Parathyroid adenoma (tissue), 2 donors: ENCODE measurements around the gene ARMC5.
"Not testable (repeated sequence)": the region's sequence is repeated elsewhere in the genome, so short reads cannot be mapped to it uniquely, and the experiment has no call there.

Experiments used
- H2AFZ ChIP-seq: fragments of 300-600 bp; sonication (generic); one replicate; pipeline ENCODE4 v1.7.0; 2017; ENCODE audit warnings: antibody characterized with exemption, mild to moderate bottlenecking
- H3K27ac ChIP-seq: fragments of 300-600 bp; sonication (generic); one replicate; pipeline ENCODE4 v1.7.0; 2017
- H3K27me3 ChIP-seq: fragments of 300-600 bp; sonication (generic); one replicate; pipeline ENCODE4 v1.7.0; 2017; ENCODE audit warnings: low read length; ENCODE audit not compliant: control insufficient read depth, insufficient read depth
- H3K36me3 ChIP-seq: fragments of 300-600 bp; sonication (generic); one replicate; pipeline ENCODE4 v1.7.0; 2017; ENCODE audit warnings: low read length; ENCODE audit not compliant: control insufficient read depth, insufficient read depth
- H3K4me1 ChIP-seq: fragments of 300-600 bp; sonication (generic); one replicate; pipeline ENCODE4 v1.7.0; 2017; ENCODE audit warnings: control low read depth
- H3K4me2 ChIP-seq: fragments of 300-600 bp; sonication (generic); one replicate; pipeline ENCODE4 v1.7.0; 2017; ENCODE audit warnings: low read length
- H3K4me3 ChIP-seq: fragments of 300-600 bp; sonication (generic); one replicate; pipeline ENCODE4 v1.7.0; 2017; ENCODE audit warnings: low read depth, low read length
- H3K79me2 ChIP-seq: fragments of 300-600 bp; sonication (generic); one replicate; pipeline ENCODE4 v1.7.0; 2017; ENCODE audit warnings: control low read depth
- H3K9ac ChIP-seq: fragments of 300-600 bp; sonication (generic); one replicate; pipeline ENCODE4 v1.7.0; 2017; ENCODE audit warnings: mild to moderate bottlenecking
- H3K9me3 ChIP-seq: fragments of 300-600 bp; sonication (generic); one replicate; pipeline ENCODE4 v1.7.0; 2017; ENCODE audit warnings: low read length; ENCODE audit not compliant: control insufficient read depth
- TF ChIP-seq, protein P1 (sequence below): fragments of 300-600 bp; sonication (generic); IDR thresholded peaks from one replicate; pipeline ENCODE4 v1.7.0; 2017; ENCODE audit warnings: antibody characterized with exemption, mild to moderate bottlenecking
- donor health status: primary hyperparathyroidism.

The ARMC5 gene

GRCh38 chr16:31413381-31413780 lies 45.9 kb upstream of the ARMC5 start:
- H2AFZ ChIP-seq: no peak overlapping the region
- TF ChIP-seq, protein P1, sequence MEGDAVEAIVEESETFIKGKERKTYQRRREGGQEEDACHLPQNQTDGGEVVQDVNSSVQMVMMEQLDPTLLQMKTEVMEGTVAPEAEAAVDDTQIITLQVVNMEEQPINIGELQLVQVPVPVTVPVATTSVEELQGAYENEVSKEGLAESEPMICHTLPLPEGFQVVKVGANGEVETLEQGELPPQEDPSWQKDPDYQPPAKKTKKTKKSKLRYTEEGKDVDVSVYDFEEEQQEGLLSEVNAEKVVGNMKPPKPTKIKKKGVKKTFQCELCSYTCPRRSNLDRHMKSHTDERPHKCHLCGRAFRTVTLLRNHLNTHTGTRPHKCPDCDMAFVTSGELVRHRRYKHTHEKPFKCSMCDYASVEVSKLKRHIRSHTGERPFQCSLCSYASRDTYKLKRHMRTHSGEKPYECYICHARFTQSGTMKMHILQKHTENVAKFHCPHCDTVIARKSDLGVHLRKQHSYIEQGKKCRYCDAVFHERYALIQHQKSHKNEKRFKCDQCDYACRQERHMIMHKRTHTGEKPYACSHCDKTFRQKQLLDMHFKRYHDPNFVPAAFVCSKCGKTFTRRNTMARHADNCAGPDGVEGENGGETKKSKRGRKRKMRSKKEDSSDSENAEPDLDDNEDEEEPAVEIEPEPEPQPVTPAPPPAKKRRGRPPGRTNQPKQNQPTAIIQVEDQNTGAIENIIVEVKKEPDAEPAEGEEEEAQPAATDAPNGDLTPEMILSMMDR: no peak
- H3K9me3 ChIP-seq: no peaks in the 10 kb centered on the region
- H3K27me3 ChIP-seq: no peaks in the 10 kb centered on the region
- H3K79me2 ChIP-seq: no peaks in the 10 kb centered on the region
- H3K4me2 ChIP-seq: no peak overlapping the region
- H3K9ac ChIP-seq: no peak overlapping the region
- H3K4me1 ChIP-seq: no peaks in the 10 kb centered on the region
- no peaks in the 10 kb centered on the region for H3K36me3 ChIP-seq
- no peak overlapping the region for H3K27ac ChIP-seq
- H3K4me3 ChIP-seq: no peak overlapping the region

DNA sequence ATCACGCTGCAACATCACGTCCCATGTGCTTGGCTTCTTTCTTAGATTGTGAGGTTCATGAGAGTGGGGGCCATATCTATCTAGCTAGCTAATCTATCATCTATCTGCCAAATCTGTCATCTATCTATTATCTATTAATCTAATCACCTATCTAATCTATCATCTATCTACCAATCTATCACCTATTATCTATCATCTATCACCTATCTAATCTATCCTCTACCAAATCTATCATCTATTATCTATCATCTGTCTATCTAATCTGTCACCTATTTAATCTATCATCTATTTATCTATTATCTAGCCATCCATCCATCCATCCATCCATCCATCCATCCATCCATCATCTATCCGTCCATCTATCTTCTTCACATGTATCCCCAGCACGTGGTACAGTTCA lies 45.4 kb upstream of the ARMC5 start:
- Histone ChIP-seq H3K79me2 (no peaks in the 10 kb centered on the region), H3K36me3 (no peaks in the 10 kb centered on the region), H3K9ac (no peak overlapping the region), H3K4me3 (no peak overlapping the region), H3K27me3 (no peaks in the 10 kb centered on the region), H3K9me3 (no peaks in the 10 kb centered on the region), H3K4me1 (no peaks in the 10 kb centered on the region), H3K27ac (no peak overlapping the region), H3K4me2 (no peak overlapping the region), H2AFZ (no peak overlapping the region)
- TF ChIP-seq, protein P1: no peak

DNA sequence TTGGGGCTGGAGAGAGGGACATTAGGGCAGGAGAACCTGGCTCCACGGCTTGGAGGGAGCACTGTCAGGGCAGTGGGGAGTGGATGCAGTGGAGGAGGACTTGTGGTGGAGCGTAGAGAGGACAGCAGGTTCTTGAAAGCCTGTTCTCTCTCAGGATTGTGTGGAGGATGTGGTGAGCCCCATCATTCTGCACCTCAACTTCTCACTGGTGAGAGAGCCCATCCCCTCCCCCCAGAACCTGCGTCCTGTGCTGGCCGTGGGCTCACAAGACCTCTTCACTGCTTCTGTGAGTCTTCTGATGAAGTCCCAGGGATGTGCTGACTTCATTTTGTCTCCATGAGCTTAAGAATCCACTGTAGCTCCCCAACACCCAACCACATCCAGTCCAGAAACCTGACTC lies 44.6 kb upstream of the ARMC5 start:
- Histone ChIP-seq H3K36me3 (no peaks in the 10 kb centered on the region), H3K9ac (no peak overlapping the region), H3K27ac (no peak overlapping the region), H2AFZ (no peak overlapping the region), H3K4me3 (no peak overlapping the region), H3K79me2 (no peaks in the 10 kb centered on the region), H3K27me3 (no peaks in the 10 kb centered on the region), H3K4me1 (no peaks in the 10 kb centered on the region), H3K9me3 (no peaks in the 10 kb centered on the region), H3K4me2 (no peak overlapping the region)
- TF ChIP-seq, protein P1: no peak

DNA sequence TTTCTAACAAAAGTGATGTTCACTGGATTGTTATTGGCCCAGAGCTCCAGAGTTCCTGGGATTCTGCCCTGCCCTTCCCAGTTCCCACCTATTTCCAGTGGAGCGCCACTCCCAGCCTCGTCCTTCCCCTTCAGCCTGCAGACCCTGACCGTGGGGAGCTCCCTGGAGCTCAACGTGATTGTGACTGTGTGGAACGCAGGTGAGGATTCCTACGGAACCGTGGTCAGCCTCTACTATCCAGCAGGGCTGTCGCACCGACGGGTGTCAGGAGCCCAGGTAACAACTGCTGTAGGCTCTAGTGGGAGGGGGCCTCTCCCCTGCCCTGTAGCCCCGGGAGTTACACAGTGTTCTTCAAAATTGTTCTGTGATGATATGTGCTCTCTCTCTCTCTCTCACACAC lies 42.9 kb upstream of the ARMC5 start:
- H3K27ac ChIP-seq: no peak overlapping the region
- no peaks in the 10 kb centered on the region for H3K27me3 ChIP-seq
- H3K4me2 ChIP-seq: no peak overlapping the region
- no peaks in the 10 kb centered on the region for H3K4me1 ChIP-seq
- H3K79me2 ChIP-seq: no peaks in the 10 kb centered on the region
- no peaks in the 10 kb centered on the region for H3K9me3 ChIP-seq
- H3K9ac ChIP-seq: no peak overlapping the region
- H3K4me3 ChIP-seq: no peak overlapping the region
- no peak overlapping the region for H2AFZ ChIP-seq
- TF ChIP-seq, protein P1: no peak
- H3K36me3 ChIP-seq: no peaks in the 10 kb centered on the region

- H3K9ac ChIP-seq, H3K4me3 ChIP-seq, H3K79me2 ChIP-seq, H3K27ac ChIP-seq, H2AFZ ChIP-seq, H3K9me3 ChIP-seq, H3K4me2 ChIP-seq, H3K4me1 ChIP-seq, H3K27me3 ChIP-seq, H3K36me3 ChIP-seq: not testable (repeated sequence)
These were observed 42.3 kb upstream of the ARMC5 start for GRCh38 chr16:31417036-31417435.
